Stomach smooth muscle (tissue), 2 donors: ENCODE results near the gene VMO1.

Experiments
- H3K27ac ChIP-seq: one replicate; pipeline ENCODE4 v1.7.0; 2013; ENCODE audit warnings: mild to moderate bottlenecking, low read length, inconsistent platforms
- H3K27me3 ChIP-seq, 2 donors: one replicate each; pipeline ENCODE4 v1.7.0; 2013; ENCODE audit warnings: low read length in 2 of 2; ENCODE audit not compliant: insufficient read depth in 2 of 2, control insufficient read depth in 1 of 2
- H3K36me3 ChIP-seq, 2 donors: one replicate each; pipeline ENCODE4 v1.7.0; 2013; ENCODE audit warnings: low read length in 2 of 2; ENCODE audit not compliant: control insufficient read depth in 2 of 2, insufficient read depth in 2 of 2
- H3K4me1 ChIP-seq: one replicate; pipeline ENCODE4 v1.7.0; 2013; ENCODE audit warnings: low read length; ENCODE audit not compliant: control insufficient read depth, insufficient read depth
- H3K4me3 ChIP-seq, 2 donors: one replicate each; pipeline ENCODE4 v1.7.0; 2013; ENCODE audit warnings: low read length in 2 of 2
- H3K9ac ChIP-seq, 2 donors: one replicate each; pipeline ENCODE4 v1.7.0; 2013; ENCODE audit warnings: low read length in 2 of 2, mild to moderate bottlenecking in 1 of 2
- H3K9me3 ChIP-seq, 2 donors: one replicate each; pipeline ENCODE4 v1.7.0; 2013; ENCODE audit warnings: low read length in 2 of 2; ENCODE audit not compliant: control insufficient read depth in 2 of 2
- donor health status: healthy.
- donor health status: Pancreatic carcinoma.

Gene VMO1

GRCh38 chr17:4753392-4753791 lies 32.8 kb downstream of the VMO1 start:
- Histone ChIP-seq H3K36me3 (no peaks in the 10 kb centered on the region), H3K9me3 (no peaks in the 10 kb centered on the region), H3K27me3 (peaks cover 16 to 19% of the 10 kb centered on the region in 2 donors), H3K4me1 (no peaks in the 10 kb centered on the region), H3K9ac (no peak overlapping the region), H3K27ac (no peak overlapping the region), H3K4me3 (no peak overlapping the region)

- Histone ChIP-seq H3K4me1 (no peaks in the 10 kb centered on the region), H3K4me3 (no peak overlapping the region), H3K9me3 (no peaks in the 10 kb centered on the region), H3K27me3 (peaks cover 16 to 18% of the 10 kb centered on the region in 2 donors), H3K9ac (no peak overlapping the region), H3K36me3 (no peaks in the 10 kb centered on the region), H3K27ac (no peak overlapping the region)
These were observed 34.2 kb downstream of the VMO1 start for GRCh38 chr17:4751932-4752331.

DNA sequence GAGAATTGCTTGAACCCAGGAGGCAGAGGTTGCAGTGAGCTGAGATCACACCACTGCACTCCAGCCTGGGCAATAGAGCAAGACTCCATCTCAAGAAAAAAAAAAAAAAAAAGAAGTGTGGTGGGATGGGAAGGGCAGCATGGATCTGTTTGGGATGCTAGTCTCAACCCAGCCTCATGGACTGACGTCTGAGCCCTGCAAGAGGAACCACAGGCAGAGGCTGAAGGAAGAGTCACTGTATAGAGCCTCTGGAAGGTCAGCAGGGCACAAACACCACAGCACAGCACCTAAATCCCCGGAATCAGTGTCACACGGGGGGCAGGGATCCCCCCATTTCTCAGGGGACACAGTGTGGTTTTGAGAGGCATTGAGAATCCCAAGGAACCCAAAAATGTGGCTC lies 35.6 kb downstream of the VMO1 start:
- Histone ChIP-seq H3K36me3 (no peaks in the 10 kb centered on the region), H3K27ac (no peak overlapping the region), H3K27me3 (peaks cover 18 to 19% of the 10 kb centered on the region in 2 donors), H3K9ac (no peak overlapping the region), H3K4me1 (no peaks in the 10 kb centered on the region), H3K4me3 (no peak overlapping the region), H3K9me3 (no peaks in the 10 kb centered on the region)

- no peaks in the 10 kb centered on the region for H3K4me1 ChIP-seq
- H3K4me3 ChIP-seq: no peak overlapping the region
- H3K27me3 ChIP-seq: peaks cover 27 to 31% of the 10 kb centered on the region in 2 donors
- H3K27ac ChIP-seq: no peak overlapping the region
- H3K36me3 ChIP-seq: no peaks in the 10 kb centered on the region
- H3K9me3 ChIP-seq: no peaks in the 10 kb centered on the region
- no peak overlapping the region for H3K9ac ChIP-seq
These were observed 37.5 kb downstream of the VMO1 start for GRCh38 chr17:4748686-4749085.

DNA sequence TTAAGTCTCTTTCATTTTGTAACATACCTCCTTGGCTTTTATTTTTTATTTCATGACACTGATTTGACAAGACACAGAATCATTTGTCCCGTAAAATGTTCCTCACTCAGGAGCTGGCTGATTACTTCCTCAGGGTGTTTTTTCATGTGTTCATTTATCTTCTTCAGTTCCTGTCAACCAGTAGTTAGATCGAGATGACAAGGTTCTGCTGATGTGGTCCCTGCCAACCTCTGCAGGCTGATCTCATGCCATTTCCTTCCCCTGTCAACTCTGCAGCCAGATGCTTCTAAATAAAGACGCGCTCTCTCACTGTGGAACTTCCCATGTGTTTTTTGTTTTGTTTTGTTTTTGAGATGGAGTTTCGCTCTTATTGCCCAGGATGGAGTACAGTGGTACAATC lies 38.3 kb downstream of the VMO1 start:
- no peaks in the 10 kb centered on the region for H3K36me3 ChIP-seq
- no peak overlapping the region for H3K27ac ChIP-seq
- H3K27me3 ChIP-seq: peaks cover 32 to 34% of the 10 kb centered on the region in 2 donors
- H3K4me3 ChIP-seq: no peak overlapping the region
- no peak overlapping the region for H3K9ac ChIP-seq
- H3K9me3 ChIP-seq: no peaks in the 10 kb centered on the region
- no peaks in the 10 kb centered on the region for H3K4me1 ChIP-seq

GRCh38 chr17:4744999-4745969 lies 40.9 kb downstream of the VMO1 start:
- no peak overlapping the region for H3K27ac ChIP-seq
- H3K9ac ChIP-seq: no peak overlapping the region
- no peaks in the 10 kb centered on the region for H3K4me1 ChIP-seq
- peaks cover 27 to 32% of the 10 kb centered on the region in 2 donors for H3K27me3 ChIP-seq
- H3K4me3 ChIP-seq: no peak overlapping the region
- H3K9me3 ChIP-seq: no peaks in the 10 kb centered on the region
- no peaks in the 10 kb centered on the region for H3K36me3 ChIP-seq

DNA sequence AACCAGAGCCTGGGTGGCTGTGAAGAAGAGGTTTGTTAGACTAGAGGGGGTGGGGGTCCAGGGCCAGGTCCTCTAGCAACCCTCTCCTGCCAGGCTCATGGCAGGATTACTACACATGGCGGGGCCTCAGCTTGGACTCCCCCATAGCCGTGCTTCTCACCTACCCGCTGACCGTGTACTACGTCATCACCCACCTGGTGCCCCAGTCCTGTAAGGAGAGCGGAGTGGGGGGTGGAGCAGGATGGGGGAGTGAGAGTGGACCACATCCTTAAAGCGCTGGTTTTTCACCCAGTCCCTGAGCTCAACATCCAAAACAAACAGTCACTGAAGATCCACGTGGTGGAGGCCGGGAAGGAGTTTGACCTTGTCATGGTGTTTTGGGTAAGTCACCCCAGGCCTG lies 42.3 kb downstream of the VMO1 start:
- H3K4me1 ChIP-seq: peaks cover 12% of the 10 kb centered on the region
- no peak overlapping the region for H3K9ac ChIP-seq
- H3K27ac ChIP-seq: no peak overlapping the region
- H3K27me3 ChIP-seq: peaks cover 24 to 29% of the 10 kb centered on the region in 2 donors
- no peaks in the 10 kb centered on the region for H3K36me3 ChIP-seq
- no peak overlapping the region for H3K4me3 ChIP-seq
- H3K9me3 ChIP-seq: no peaks in the 10 kb centered on the region

GRCh38 chr17:4743216-4743615 lies 42.9 kb downstream of the VMO1 start:
- H3K27me3 ChIP-seq: peaks cover 19 to 29% of the 10 kb centered on the region in 2 donors
- no peak overlapping the region for H3K9ac ChIP-seq
- peaks cover 18% of the 10 kb centered on the region for H3K4me1 ChIP-seq
- H3K27ac ChIP-seq: no peak overlapping the region
- no peak overlapping the region for H3K4me3 ChIP-seq
- H3K36me3 ChIP-seq: no peaks in the 10 kb centered on the region
- H3K9me3 ChIP-seq: no peaks in the 10 kb centered on the region

DNA sequence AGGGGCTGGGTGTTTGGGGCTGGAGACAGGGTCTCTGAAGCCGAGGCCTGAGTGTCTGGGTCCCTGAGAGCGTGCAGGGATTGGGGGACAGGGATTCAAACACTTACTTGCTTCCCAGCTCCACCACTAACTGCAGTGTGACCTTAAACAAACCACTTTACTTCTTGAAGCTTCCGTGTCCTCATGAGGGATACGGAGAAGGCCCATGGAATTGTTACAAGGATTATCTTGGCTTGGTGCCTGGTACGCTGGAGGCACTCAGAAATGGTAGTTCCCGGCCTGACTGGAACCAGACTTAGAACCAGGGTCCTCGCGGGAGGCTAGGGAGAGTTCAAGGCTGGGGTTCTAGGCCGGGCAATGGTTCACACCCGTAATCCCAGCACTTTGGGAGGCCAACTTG lies 43.5 kb downstream of the VMO1 start:
- peaks cover 19 to 30% of the 10 kb centered on the region in 2 donors for H3K27me3 ChIP-seq

GRCh38 chr17:4742133-4742532 lies 44.0 kb downstream of the VMO1 start:
- H3K9me3 ChIP-seq: no peaks in the 10 kb centered on the region
- no peaks in the 10 kb centered on the region for H3K36me3 ChIP-seq
- no peak overlapping the region for H3K9ac ChIP-seq
- peaks cover 18% of the 10 kb centered on the region for H3K4me1 ChIP-seq
- peaks cover 19 to 30% of the 10 kb centered on the region in 2 donors for H3K27me3 ChIP-seq
- no peak overlapping the region for H3K27ac ChIP-seq
- no peak overlapping the region for H3K4me3 ChIP-seq

More for the DNA sequence above, 43.5 kb downstream of the VMO1 start:
- Histone ChIP-seq H3K9me3 (no peaks in the 10 kb centered on the region), H3K4me3 (no peak overlapping the region), H3K9ac (no peak overlapping the region), H3K36me3 (no peaks in the 10 kb centered on the region), H3K4me1 (peaks cover 18% of the 10 kb centered on the region), H3K27ac (no peak overlapping the region)

- H3K9ac ChIP-seq: no peak overlapping the region
- H3K36me3 ChIP-seq: no peaks in the 10 kb centered on the region
- no peaks in the 10 kb centered on the region for H3K9me3 ChIP-seq
- H3K4me1 ChIP-seq: peaks cover 18% of the 10 kb centered on the region
- no peak overlapping the region for H3K4me3 ChIP-seq
- H3K27ac ChIP-seq: no peak overlapping the region
- peaks cover 19 to 30% of the 10 kb centered on the region in 2 donors for H3K27me3 ChIP-seq
These were observed 44.6 kb downstream of the VMO1 start for GRCh38 chr17:4741544-4741943.
